Calu3 (cell line): Measurements from ENCODE around the gene ZNF492. TPM values are rescaled to one million over a fixed set of nuclear protein-coding genes. Genes with fewer than 3 reads are reported as not detected.
"Not testable (repeated sequence)": the region's sequence is repeated elsewhere in the genome, so short reads cannot be mapped to it uniquely, and the experiment has no call there.

Experiments used
- BruUV-seq: library from RNA; stranded (reverse); fragments of 400-500 nt; replicated peaks from 2 replicates; lab custom pipeline; 2021; lab: Mats Ljungman, UMichigan
- CTCF ChIA-PET: fragments of 300-600 bp; sonication (Branson Sonifier 250); formaldehyde crosslinking; loops from one replicate; lab custom pipeline; 2022; ENCODE audit warnings: antibody characterized with exemption; lab: Charles Lee
- DNase-seq: peaks from one replicate; pipeline ENCODE4 v3.0.0; 2022
- H3K27ac Mint-ChIP-seq: one replicate; pipeline ENCODE4 v1.8.0; 2022; ENCODE audit warnings: mixed read lengths; ENCODE audit not compliant: unreplicated experiment
- H3K27me3 Mint-ChIP-seq: one replicate; pipeline ENCODE4 v1.8.0; 2022; ENCODE audit warnings: mixed read lengths; ENCODE audit not compliant: unreplicated experiment
- H3K36me3 Mint-ChIP-seq: one replicate; pipeline ENCODE4 v1.8.0; 2022; ENCODE audit warnings: mild to moderate bottlenecking, moderate library complexity, mixed read lengths; ENCODE audit not compliant: insufficient read depth, unreplicated experiment
- H3K4me1 Mint-ChIP-seq: one replicate; pipeline ENCODE4 v1.8.0; 2022; ENCODE audit warnings: mild to moderate bottlenecking, low read depth, mixed read lengths; ENCODE audit not compliant: unreplicated experiment
- H3K4me3 Mint-ChIP-seq: one replicate; pipeline ENCODE4 v1.8.0; 2022; ENCODE audit warnings: mild to moderate bottlenecking, low read depth, moderate library complexity, mixed read lengths; ENCODE audit not compliant: unreplicated experiment
- H3K9me3 Mint-ChIP-seq: one replicate; pipeline ENCODE4 v1.8.0; 2022; ENCODE audit warnings: low read depth, mixed read lengths; ENCODE audit not compliant: unreplicated experiment
- CTCF ChIP-seq: fragments of 200-600 bp; IDR thresholded peaks from one replicate; pipeline ENCODE4 v1.8.0; 2022; ENCODE audit warnings: antibody characterized with exemption; ENCODE audit not compliant: unreplicated experiment
- intact Hi-C: fragments of 100-400 bp; cut with micrococcal nuclease; formaldehyde crosslinking; loops from one replicate; pipeline ENCODE4 v1.10.0; 2022; ENCODE audit not compliant: unreplicated experiment
- total RNA-seq: library from RNA; stranded (reverse); gene quantifications from 2 replicates; pipeline ENCODE4 v1.2.3, GENCODE V29; 2022

ZNF492 gene
- total RNA-seq, 1 experiment from 2014 or later: not detected

DNA sequence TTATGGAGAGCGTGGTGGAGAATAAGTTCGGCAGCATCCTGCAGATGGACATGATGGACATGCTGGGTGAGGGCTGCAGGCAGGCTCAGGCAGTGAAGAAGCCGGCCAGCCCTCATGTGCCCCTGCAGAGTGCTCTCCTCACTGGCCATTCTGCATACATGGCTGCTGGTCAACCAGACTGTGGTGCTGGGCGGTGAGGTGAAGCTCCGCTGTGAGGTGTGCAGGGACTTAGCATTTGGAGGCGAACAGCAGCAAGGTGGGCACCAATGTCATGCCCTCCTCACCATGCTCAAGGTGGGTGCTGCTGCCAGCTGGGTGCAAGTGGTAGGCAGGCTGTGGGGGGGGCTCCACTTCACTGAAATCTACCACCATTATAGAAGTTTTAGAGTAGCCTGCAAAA is 5.7 kb upstream of the ZNF492 start:
- no peaks in the 10 kb centered on the region for H3K27me3 Mint-ChIP-seq
- intact Hi-C loops: no loop called here
- no peak for DNase-seq
- H3K27ac Mint-ChIP-seq: no peak overlapping the region
- peaks cover 4% of the 10 kb centered on the region for H3K9me3 Mint-ChIP-seq
- CTCF ChIA-PET: no interaction called here
- no peaks in the 10 kb centered on the region for H3K4me1 Mint-ChIP-seq
- TF ChIP-seq CTCF: no peak
- H3K36me3 Mint-ChIP-seq: no peaks in the 10 kb centered on the region
- no TSS peak for BruUV-seq
- H3K4me3 Mint-ChIP-seq: no peak overlapping the region

DNA sequence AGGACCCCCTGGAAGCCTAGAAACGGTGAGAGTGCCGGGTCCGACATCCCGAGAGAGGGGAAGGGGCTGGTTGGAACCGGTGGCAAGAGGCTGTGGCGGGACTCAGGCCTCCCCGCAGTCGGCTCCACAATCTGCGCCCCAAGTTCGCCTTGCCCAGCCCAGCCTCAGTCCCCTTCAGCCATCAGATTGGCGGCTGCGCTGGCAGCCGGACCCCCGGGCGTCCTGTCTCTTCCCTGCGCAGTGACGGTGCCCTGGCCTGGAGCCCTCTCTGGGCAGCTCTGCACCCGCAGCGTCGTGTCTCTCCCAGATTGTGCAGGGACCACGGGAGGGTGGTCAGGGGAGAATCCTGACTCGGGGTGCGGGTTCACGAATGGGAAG is 315 bp downstream of the ZNF492 start:
- Mint-ChIP-seq H3K36me3 (no peaks in the 10 kb centered on the region), H3K4me3 (no peak overlapping the region), H3K27ac (no peak overlapping the region), H3K27me3 (no peaks in the 10 kb centered on the region), H3K4me1 (no peaks in the 10 kb centered on the region), H3K9me3 (no peaks in the 10 kb centered on the region)
- TF ChIP-seq CTCF: no peak
- CTCF ChIA-PET: no interaction called here
- intact Hi-C loops: no loop called here
- no TSS peak for BruUV-seq
- DNase-seq: no peak

GRCh38 chr19:22685493-22685892 is 51.4 kb downstream of the ZNF492 start:
- H3K9me3 Mint-ChIP-seq, H3K27me3 Mint-ChIP-seq, intact Hi-C loops, H3K4me1 Mint-ChIP-seq, DNase-seq, H3K36me3 Mint-ChIP-seq, CTCF ChIA-PET, H3K4me3 Mint-ChIP-seq, H3K27ac Mint-ChIP-seq, BruUV-seq: not testable (repeated sequence)

- intact Hi-C loops, H3K4me3 Mint-ChIP-seq, CTCF ChIA-PET, BruUV-seq, H3K36me3 Mint-ChIP-seq, DNase-seq, H3K9me3 Mint-ChIP-seq, H3K27me3 Mint-ChIP-seq, H3K4me1 Mint-ChIP-seq, H3K27ac Mint-ChIP-seq: not testable (repeated sequence)
Measured at GRCh38 chr19:22702661-22703060, 68.5 kb downstream of the ZNF492 start.

GRCh38 chr19:22703096-22703495 is 69.0 kb downstream of the ZNF492 start:
- DNase-seq, CTCF ChIA-PET, H3K9me3 Mint-ChIP-seq, H3K27me3 Mint-ChIP-seq, H3K27ac Mint-ChIP-seq, BruUV-seq, H3K4me3 Mint-ChIP-seq, H3K36me3 Mint-ChIP-seq, H3K4me1 Mint-ChIP-seq, intact Hi-C loops: not testable (repeated sequence)

DNA sequence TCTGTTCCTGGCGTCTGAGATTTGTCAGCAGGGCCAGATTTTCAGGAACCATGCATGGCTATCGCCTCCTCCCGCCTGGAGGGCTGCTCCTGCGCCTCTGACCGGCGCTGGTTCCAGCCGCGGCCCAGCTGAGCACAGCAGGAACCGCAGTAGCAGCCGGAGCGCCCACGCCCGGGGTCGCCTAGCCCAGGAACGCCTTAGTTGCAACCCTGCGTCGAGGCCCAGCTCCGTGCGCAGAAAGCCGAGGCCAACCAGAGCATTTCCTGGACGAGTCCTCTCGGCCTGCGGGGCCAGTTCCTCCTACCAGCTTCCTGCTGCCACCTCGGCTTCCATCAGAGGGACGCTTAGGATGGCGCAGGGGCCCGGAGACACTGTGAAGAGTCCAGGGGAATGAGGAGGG is 74.9 kb downstream of the ZNF492 start:
- intact Hi-C loops: no loop called here
- no peak for TF ChIP-seq CTCF
- no TSS peak for BruUV-seq
- no peaks in the 10 kb centered on the region for H3K4me1 Mint-ChIP-seq
- H3K27ac Mint-ChIP-seq: no peak overlapping the region
- H3K4me3 Mint-ChIP-seq: no peak overlapping the region
- peaks cover 3% of the 10 kb centered on the region for H3K9me3 Mint-ChIP-seq
- no peaks in the 10 kb centered on the region for H3K36me3 Mint-ChIP-seq
- CTCF ChIA-PET: no interaction called here
- no peaks in the 10 kb centered on the region for H3K27me3 Mint-ChIP-seq
- DNase-seq: no peak
